Common myeloid progenitor, CD34-positive (primary cell): ENCODE data around the gene SKA2.

Experiments used
- CTCF ChIA-PET: fragments of 350-600 bp; sonication (Branson Sonifier 250); formaldehyde crosslinking; loops from one replicate; lab custom pipeline; 2021; ENCODE audit warnings: antibody characterized with exemption; lab: Charles Lee
- POLR2A ChIA-PET: fragments of 350-600 bp; sonication (Branson Sonifier 250); formaldehyde crosslinking; loops from one replicate; lab custom pipeline; 2021; ENCODE audit warnings: antibody characterized with exemption; lab: Charles Lee
- DNase-seq, 3 donors: peaks; one replicate each; pipeline versions ENCODE4 v3.0.0 to v3.0.0-alpha.2; 2013
- H3K27ac ChIP-seq, 2 experiments: 1 replicate in 1 of 2; 2 replicates in 1 of 2; pipeline ENCODE4 v1.7.0; 2013; ENCODE audit warnings: inconsistent platforms in 2 of 2, low read length in 2 of 2, mild to moderate bottlenecking in 2 of 2, low read depth in 1 of 2, moderate library complexity in 1 of 2; ENCODE audit not compliant: severe bottlenecking in 2 of 2, insufficient read depth in 1 of 2, poor library complexity in 1 of 2
- H3K27me3 ChIP-seq, 5 experiments: replicated peaks in 2 of 5; 1 replicate in 3 of 5; 2 replicates in 2 of 5; pipeline versions ENCODE4 v1.6.1 to v1.7.0; 2013; ENCODE audit warnings: low read length in 4 of 5, mild to moderate bottlenecking in 2 of 5, moderate library complexity in 2 of 5, inconsistent platforms in 1 of 5; ENCODE audit not compliant: insufficient read depth in 5 of 5, control insufficient read depth in 4 of 5
- H3K36me3 ChIP-seq, 4 experiments: 1 replicate in 2 of 4; 2 replicates in 2 of 4; pipeline versions ENCODE4 v1.6.1 to v1.7.0; 2013; ENCODE audit warnings: low read length in 3 of 4, control low read depth in 1 of 4, mild to moderate bottlenecking in 1 of 4; ENCODE audit not compliant: control insufficient read depth in 4 of 4, insufficient read depth in 4 of 4
- H3K4me1 ChIP-seq, 4 experiments: 1 replicate in 3 of 4; 2 replicates in 1 of 4; pipeline versions ENCODE4 v1.6.1 to v1.7.1; 2013; ENCODE audit warnings: low read length in 3 of 4, mild to moderate bottlenecking in 3 of 4, control low read depth in 1 of 4, inconsistent platforms in 1 of 4, moderate library complexity in 1 of 4; ENCODE audit not compliant: control insufficient read depth in 4 of 4, insufficient read depth in 4 of 4; ENCODE audit errors: control extremely low read depth in 1 of 4
- H3K4me3 ChIP-seq, 7 experiments: 1 replicate in 4 of 7; 2 replicates in 3 of 7; pipeline versions ENCODE4 v1.5.1 to v1.7.0; 2013; ENCODE audit warnings: mild to moderate bottlenecking in 7 of 7, low read length in 6 of 7, moderate library complexity in 6 of 7, inconsistent platforms in 2 of 7, low read depth in 2 of 7, control low read depth in 1 of 7; ENCODE audit not compliant: insufficient read depth in 4 of 7, control insufficient read depth in 1 of 7; ENCODE audit errors: extremely low read depth in 1 of 7
- H3K9me3 ChIP-seq, 5 experiments: 1 replicate in 4 of 5; 2 replicates in 1 of 5; pipeline versions ENCODE4 v1.6.1 to v1.7.1; 2013; ENCODE audit warnings: low read length in 4 of 5, mild to moderate bottlenecking in 2 of 5, inconsistent platforms in 1 of 5, low read depth in 1 of 5, moderate library complexity in 1 of 5; ENCODE audit not compliant: control insufficient read depth in 4 of 5, insufficient read depth in 2 of 5; ENCODE audit errors: control extremely low read depth in 1 of 5
- WGBS: methylation state at CpG from one replicate; pipeline ENCODE4 v1.1.5; 2013; ENCODE audit not compliant: insufficient coverage; 5-methylcytosine and 5-hydroxymethylcytosine counted together

SKA2 gene

GRCh38 chr17:59115474-59115873, 39.5 kb downstream of the SKA2 start:
- POLR2A ChIA-PET: no interaction called here
- CTCF ChIA-PET: interaction anchor here (1.0 kb wide), 1 partner anchor 31 kb away, joined by 5 read pairs; no protein-coding TSS in a partner anchor
- 61% methylated on average over 6 of the region's 9 CpGs for WGBS

DNA sequence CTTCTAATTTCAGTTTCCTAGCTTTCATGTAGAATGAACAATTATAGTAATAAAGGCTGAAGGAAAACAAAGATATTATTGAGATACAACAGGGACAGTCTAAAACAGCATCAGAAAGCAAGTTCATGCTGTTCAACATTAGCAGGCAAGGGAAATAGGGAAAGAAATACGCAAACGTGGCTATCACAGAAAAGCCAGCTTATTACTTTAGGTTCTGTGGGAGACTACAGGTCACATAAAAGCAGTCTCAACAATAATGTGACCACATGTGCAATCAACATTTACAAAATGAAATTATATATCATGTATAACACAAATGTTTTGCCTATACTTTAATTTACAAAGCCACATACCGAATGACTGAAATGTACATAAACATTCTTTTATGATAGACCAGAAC, 43.4 kb downstream of the SKA2 start:
- 90% methylated on average over 2 of the region's 3 CpGs for WGBS
- Histone ChIP-seq H3K27me3 (no peaks in the 10 kb centered on the region), H3K4me3 (no peak overlapping the region), H3K9me3 (no peaks in the 10 kb centered on the region), H3K36me3 (peaks cover 3 to 26% (median 8%) of the 10 kb centered on the region in 4 experiments), H3K27ac (no peak overlapping the region), H3K4me1 (peaks cover 5 to 15% (median 8%) of the 10 kb centered on the region in 4 experiments)
- ChIA-PET POLR2A (no interaction called here), CTCF (no interaction called here)
- DNase-seq: no peak

More at GRCh38 chr17:59115474-59115873, 39.5 kb downstream of the SKA2 start:
- no peak overlapping the region for H3K27ac ChIP-seq
- no peak overlapping the region for H3K4me3 ChIP-seq
- peaks cover 6 to 30% (median 15%) of the 10 kb centered on the region in 4 experiments for H3K36me3 ChIP-seq
- H3K9me3 ChIP-seq: no peaks in the 10 kb centered on the region
- H3K27me3 ChIP-seq: no peaks in the 10 kb centered on the region
- H3K4me1 ChIP-seq: peaks cover 0 to 4% (median 0%) of the 10 kb centered on the region in 4 experiments
- no peak for DNase-seq

- Histone ChIP-seq H3K4me3 (no peak overlapping the region), H3K9me3 (no peaks in the 10 kb centered on the region), H3K27me3 (no peaks in the 10 kb centered on the region), H3K36me3 (peaks cover 3 to 26% (median 8%) of the 10 kb centered on the region in 4 experiments), H3K27ac (no peak overlapping the region), H3K4me1 (peaks cover 5 to 17% (median 8%) of the 10 kb centered on the region in 4 experiments)
- DNase-seq: no peak
- CTCF ChIA-PET: no interaction called here
- POLR2A ChIA-PET: no interaction called here
Measured at GRCh38 chr17:59110973-59111372, 44.0 kb downstream of the SKA2 start.

DNA sequence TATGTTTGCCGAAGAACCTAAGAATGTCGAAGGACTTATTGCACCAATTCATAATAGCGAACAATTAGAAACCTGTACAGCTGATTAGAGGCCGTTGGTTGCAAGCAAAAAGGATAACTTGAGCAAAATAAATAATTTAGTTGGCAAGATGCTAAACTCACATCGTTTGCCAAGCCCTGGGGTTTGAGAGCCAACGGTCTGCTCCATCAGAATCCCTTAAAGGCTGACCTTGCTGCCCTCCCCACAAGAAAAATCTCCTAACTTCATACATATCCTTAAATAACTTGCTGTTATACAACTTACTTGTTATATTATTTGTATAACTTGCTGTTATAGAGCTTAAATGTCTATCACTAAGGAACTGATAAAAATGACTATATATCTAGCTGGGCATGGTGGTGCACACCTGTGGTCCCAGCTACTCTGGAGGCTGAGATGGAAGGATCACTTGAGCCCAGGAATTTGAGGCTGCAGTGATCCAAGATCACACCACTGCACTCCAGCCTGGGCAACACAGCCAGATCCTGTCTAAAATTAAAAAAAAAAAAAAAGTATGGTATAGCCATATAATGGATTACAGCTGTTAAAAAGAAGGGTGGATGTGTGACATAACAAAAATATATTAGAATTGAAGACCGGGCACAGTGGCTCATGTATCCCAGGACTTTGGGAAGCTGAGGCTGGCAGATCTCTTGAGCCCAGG, 46.4 kb downstream of the SKA2 start:
- peaks cover 2 to 10% (median 3%) of the 10 kb centered on the region in 4 experiments for H3K36me3 ChIP-seq
- CTCF ChIA-PET: interaction anchor here (1.6 kb wide), 1 partner anchor 15 kb away, joined by 4 read pairs; no protein-coding TSS in a partner anchor
- 96% methylated on average over 5 of the region's 7 CpGs for WGBS
- H3K27me3 ChIP-seq: no peaks in the 10 kb centered on the region
- H3K4me3 ChIP-seq: no peak overlapping the region
- no peak overlapping the region for H3K27ac ChIP-seq
- no peak for DNase-seq
- H3K9me3 ChIP-seq: no peaks in the 10 kb centered on the region
- peaks cover 10 to 24% (median 19%) of the 10 kb centered on the region in 4 experiments for H3K4me1 ChIP-seq
- POLR2A ChIA-PET: no interaction called here

DNA sequence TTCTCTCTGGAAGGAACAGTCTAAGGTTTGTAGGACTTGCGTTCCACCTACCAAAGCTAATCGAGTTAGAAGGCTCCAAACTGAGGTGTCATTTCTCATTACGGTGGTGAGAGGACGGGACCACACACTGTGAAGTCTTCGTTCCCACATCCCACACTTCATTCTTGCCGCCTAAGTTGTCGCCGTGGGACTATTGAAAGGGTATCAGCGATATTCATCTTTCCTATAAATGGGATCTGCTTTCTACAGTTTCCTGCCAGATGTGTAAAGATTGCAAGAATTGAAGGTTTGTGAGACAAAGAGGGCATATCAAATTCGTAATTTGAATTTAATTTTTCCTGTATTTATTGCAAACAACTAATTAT, 47.7 kb downstream of the SKA2 start:
- 0% methylated on average over 4 of the region's 10 CpGs for WGBS
- Histone ChIP-seq H3K4me3 (peak overlapping the region; percentile 50 to 98 (median 82)), H3K4me1 (peaks cover 10 to 24% (median 19%) of the 10 kb centered on the region in 4 experiments), H3K27me3 (no peaks in the 10 kb centered on the region), H3K36me3 (peaks cover 2 to 10% (median 3%) of the 10 kb centered on the region in 4 experiments), H3K9me3 (no peaks in the 10 kb centered on the region), H3K27ac (peak overlapping the region; percentile 52 to 90)
- no peak for DNase-seq
- ChIA-PET CTCF (interaction anchor here (0.9 to 1.8 kb wide), 2 partner anchors 12 to 61 kb away, joined by 3 to 4 read pairs; no protein-coding TSS in a partner anchor), POLR2A (interaction anchor here (0.6 kb wide), 1 partner anchor 738 kb away, joined by 4 read pairs; no protein-coding TSS in a partner anchor)

- Histone ChIP-seq H3K27me3 (no peaks in the 10 kb centered on the region), H3K27ac (peak within 1 kb of the TSS; percentile 64 to 90), H3K4me3 (peak within 1 kb of the TSS; percentile 75 to 98 (median 82)), H3K36me3 (peaks cover 2 to 9% (median 4%) of the 10 kb centered on the region in 4 experiments), H3K9me3 (no peaks in the 10 kb centered on the region), H3K4me1 (peaks cover 10 to 24% (median 19%) of the 10 kb centered on the region in 4 experiments)
- CTCF ChIA-PET: interaction anchor here (0.7 to 1.8 kb wide), 4 partner anchors 12 to 61 kb away, joined by 3 to 4 read pairs (median 3); no protein-coding TSS in a partner anchor
- POLR2A ChIA-PET: interaction anchor here (0.6 kb wide), 3 partner anchors 46 to 739 kb away, joined by 3 to 6 read pairs (median 4); no protein-coding TSS in a partner anchor
- 0% methylated on average over 64 of the region's 89 CpGs for WGBS
- peak; percentile 99 to 100 (median 99) for DNase-seq
Measured at GRCh38 chr17:59106463-59107305, 48.3 kb downstream of the SKA2 start, which contains the start of gene TRIM37. Gene TRIM37, minus strand, starts transcription at chr17:59106880. Its CDS starts 419 bp downstream, at chr17:59106461.
